Ectodermal cell (in vitro differentiated cells): ENCODE data around the gene GPAT2.
"Not testable (repeated sequence)": the region's sequence is repeated elsewhere in the genome, so short reads cannot be mapped to it uniquely, and the experiment has no call there.

Experiments
- H3K27ac ChIP-seq: 2 replicates; pipeline ENCODE4 v1.7.0; 2013; ENCODE audit warnings: mild to moderate bottlenecking, low read depth, low read length; ENCODE audit not compliant: insufficient read depth, poor library complexity, severe bottlenecking
- H3K27me3 ChIP-seq: 2 replicates; pipeline ENCODE4 v1.7.0; 2013; ENCODE audit warnings: mild to moderate bottlenecking, low read length; ENCODE audit not compliant: insufficient read depth, control insufficient read depth, poor library complexity, severe bottlenecking
- H3K36me3 ChIP-seq: one replicate; pipeline ENCODE4 v1.7.0; 2013; ENCODE audit warnings: low read length; ENCODE audit not compliant: control insufficient read depth, insufficient read depth
- H3K4me1 ChIP-seq: one replicate; pipeline ENCODE4 v1.7.0; 2013; ENCODE audit warnings: low read length; ENCODE audit not compliant: control insufficient read depth, insufficient read depth
- H3K4me3 ChIP-seq: 2 replicates; pipeline ENCODE4 v1.7.0; 2013; ENCODE audit warnings: low read depth, low read length, control low read depth; ENCODE audit not compliant: insufficient read depth
- H3K9me3 ChIP-seq: 2 replicates; pipeline ENCODE4 v1.7.0; 2013; ENCODE audit warnings: mild to moderate bottlenecking, low read length, moderate library complexity; ENCODE audit not compliant: control insufficient read depth
- WGBS, 2 experiments: methylation state at CpG; one replicate each; pipeline ENCODE4 v1.1.7; 2013; ENCODE audit warnings: missing lambda C conversion rate in 2 of 2; 5-methylcytosine and 5-hydroxymethylcytosine counted together

Gene GPAT2

DNA sequence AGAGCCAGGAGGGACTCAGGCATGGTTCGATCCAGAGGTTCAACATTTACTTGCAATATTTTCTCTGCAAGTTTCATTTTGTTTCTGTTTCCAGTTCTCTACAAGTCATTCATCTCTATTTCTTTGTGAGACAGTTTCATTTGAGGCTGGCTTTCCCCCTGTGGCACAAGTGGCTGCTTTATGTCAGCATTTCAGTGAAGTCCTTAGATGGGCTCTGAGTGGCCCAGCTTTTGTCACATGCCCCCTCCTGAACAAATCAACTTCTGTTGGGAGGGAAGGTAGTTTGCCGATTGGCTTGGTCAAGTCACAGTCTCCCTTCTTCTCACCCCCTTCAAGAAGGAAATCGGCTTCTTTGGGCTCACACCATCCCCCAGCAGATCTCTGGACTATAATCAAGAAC, 17.9 kb upstream of the GPAT2 start:
- H3K4me1 ChIP-seq, H3K4me3 ChIP-seq, H3K27me3 ChIP-seq, H3K9me3 ChIP-seq, H3K27ac ChIP-seq, H3K36me3 ChIP-seq: not testable (repeated sequence)
- WGBS, 2 experiments = 86 to 94% methylated on average over 1 of the region's 3 CpGs

DNA sequence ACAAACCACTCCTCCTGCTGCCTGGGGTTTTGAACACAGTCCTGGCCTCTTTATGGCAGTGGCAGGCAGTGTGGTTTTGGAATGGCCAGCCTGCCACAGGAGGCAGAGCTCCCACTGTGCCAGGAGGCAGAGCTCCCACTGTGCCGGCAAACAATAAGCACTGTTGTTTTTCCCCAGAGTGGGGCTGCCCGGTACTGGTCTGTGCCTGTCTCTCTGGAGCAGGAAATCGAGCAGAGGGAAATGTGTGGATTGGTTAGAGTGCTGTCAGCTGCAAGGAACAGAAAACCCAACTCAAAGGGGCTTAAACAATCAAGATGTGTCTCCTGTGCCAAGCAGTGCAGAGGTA, 15.2 kb upstream of the GPAT2 start:
- not testable (repeated sequence) for H3K4me1 ChIP-seq, H3K36me3 ChIP-seq, H3K4me3 ChIP-seq, H3K27ac ChIP-seq, H3K9me3 ChIP-seq, H3K27me3 ChIP-seq
- WGBS, 2 experiments = no CpG with 5 or more reads among the region's 3 CpGs

DNA sequence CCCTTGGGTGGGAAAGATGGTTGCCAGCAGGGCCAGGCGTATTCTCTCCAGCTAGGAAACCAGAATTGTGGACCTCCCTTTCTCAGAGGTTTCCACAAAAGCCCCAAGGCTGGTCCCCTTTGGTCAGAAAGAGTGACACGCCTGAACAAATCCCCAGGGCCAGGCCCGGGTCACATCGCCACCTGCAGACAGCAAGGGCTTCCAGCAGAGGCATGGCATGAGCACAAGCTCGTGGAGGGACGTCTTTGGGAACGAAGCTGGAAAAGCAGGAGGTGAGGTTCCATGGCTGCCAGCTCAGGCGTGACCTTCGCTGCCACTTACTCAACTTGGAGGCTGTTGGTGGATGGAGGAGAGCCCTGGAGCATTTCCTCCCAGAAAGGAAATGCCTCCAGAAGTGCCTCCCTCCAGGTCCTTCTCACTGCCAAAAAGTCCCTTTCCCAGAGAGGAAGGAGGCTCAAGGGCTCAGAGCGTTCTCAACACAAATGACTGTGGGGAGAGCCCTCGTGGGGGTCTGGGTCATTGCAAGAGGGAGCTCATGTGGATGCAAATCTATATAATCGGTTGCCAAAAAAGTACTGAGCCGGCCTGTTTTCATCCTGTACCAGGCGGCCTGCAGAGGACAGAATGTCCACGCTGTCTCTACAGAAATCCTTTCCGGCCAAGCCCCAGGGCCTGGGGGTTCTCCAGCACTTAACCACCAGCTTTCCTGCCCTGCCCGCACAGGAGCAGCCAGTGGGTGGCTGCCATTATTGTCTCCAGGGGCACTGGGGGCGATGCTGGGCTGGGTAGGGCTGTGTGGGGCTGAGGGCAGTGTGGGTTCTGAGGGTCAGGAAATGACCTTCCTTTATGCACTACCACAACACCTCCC, 14.6 kb upstream of the GPAT2 start:
- H3K27me3 ChIP-seq, H3K9me3 ChIP-seq, H3K4me1 ChIP-seq, H3K4me3 ChIP-seq, H3K27ac ChIP-seq, H3K36me3 ChIP-seq: not testable (repeated sequence)
- WGBS, 2 experiments = 38% methylated on average over 2 of the region's 18 CpGs; no CpG with 5 or more reads in 1 of the 2 experiments

DNA sequence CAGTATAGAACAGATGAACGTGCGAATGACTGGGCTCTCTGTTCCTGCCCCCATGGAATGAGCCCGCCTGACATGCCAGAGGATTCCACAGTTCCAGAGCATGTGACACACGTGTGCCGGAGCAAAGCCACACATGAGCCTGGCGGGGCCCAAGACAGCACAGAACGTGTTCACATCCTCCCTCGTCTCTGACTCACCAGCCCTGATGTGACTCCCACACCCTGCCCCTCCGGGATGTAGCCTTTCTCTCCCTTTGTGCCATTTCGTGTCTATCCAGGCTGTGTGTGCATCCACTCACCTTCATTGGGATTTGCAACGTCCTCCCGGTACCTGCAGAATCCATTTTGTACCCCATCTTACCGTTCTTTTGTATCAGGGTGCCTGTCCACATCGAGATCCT, 838 bp upstream of the GPAT2 start:
- not testable (repeated sequence) for H3K4me1 ChIP-seq, H3K27me3 ChIP-seq, H3K4me3 ChIP-seq, H3K27ac ChIP-seq, H3K9me3 ChIP-seq, H3K36me3 ChIP-seq
- WGBS, 2 experiments = no CpG with 5 or more reads among the region's 14 CpGs

DNA sequence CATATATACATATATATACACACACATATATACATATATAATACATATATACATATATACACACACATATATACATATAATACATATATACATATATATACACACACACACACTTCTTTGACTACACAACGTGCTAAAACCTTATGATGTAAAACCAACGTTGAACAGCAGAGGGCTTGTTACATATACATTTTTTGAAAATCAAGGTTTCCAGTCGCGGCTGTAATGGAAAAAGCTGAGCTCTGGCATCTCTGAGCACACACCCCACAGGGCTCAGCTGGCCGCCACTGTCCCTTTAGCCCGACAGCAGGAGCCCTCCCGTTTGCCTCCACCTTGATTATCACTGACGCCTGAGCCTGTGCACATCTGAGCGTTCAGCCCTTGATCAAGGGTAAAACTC, 719 bp downstream of the GPAT2 start:
- H3K27me3 ChIP-seq, H3K27ac ChIP-seq, H3K9me3 ChIP-seq, H3K4me1 ChIP-seq, H3K36me3 ChIP-seq, H3K4me3 ChIP-seq: not testable (repeated sequence)
- WGBS, 2 experiments = no CpG with 5 or more reads among the region's 9 CpGs

DNA sequence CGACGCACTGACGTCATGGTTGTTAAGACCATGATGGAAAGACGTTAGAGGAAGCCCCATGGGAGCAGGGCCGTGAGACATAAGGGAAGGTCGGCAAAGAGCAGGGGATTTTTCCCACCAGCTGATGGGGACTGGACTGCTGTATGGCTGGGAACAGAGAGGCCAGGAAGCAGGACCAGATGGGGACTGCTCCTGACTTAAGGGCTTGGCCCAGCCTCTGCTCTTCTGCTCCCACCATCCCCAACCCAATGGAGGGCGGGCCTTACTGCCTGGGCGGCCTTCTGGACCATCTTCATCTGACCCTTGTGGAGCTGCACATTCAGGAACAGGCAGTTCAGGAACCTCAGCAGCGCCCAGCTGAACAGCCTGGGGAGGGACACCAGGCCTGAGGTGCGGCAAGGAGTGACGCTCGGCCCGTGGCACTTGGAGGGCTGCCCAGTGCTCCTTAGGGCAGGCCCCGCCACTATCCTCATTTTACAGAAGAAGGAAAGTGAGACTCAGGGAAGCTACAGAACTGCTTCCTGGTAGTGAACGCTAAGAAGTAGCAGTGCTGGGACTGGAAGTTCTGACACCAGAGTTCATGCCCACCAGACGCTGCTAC, 6.9 kb downstream of the GPAT2 start:
- no CpG with 5 or more reads among the region's 16 CpGs for whole genome bisulfite sequencing, 2 experiments
- H3K27ac ChIP-seq, H3K27me3 ChIP-seq, H3K4me3 ChIP-seq, H3K4me1 ChIP-seq, H3K36me3 ChIP-seq, H3K9me3 ChIP-seq: not testable (repeated sequence)

DNA sequence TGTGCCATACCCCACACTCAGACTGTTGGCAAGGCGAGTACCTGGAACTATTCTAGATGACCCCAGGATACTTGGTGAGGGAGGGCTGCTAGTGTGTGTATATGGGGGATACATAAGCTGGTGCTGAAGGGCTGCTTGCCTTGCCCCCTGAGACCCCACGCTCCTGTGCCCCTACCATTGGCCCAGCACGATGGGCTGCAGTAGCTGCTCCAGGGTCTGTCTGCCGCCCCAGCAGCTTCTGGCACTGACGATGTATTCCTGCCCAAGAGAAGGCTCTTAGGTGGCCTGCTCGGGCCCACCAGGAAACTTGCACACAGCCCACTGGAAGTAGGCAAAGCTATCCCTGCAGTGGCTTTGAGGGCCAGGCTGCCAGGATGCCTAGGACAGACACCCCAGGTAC, 9.0 kb downstream of the GPAT2 start:
- 94 to 96% methylated on average over 4 to 5 of the region's 6 CpGs for WGBS, 2 experiments
- not testable (repeated sequence) for H3K27ac ChIP-seq, H3K4me3 ChIP-seq, H3K27me3 ChIP-seq, H3K4me1 ChIP-seq, H3K9me3 ChIP-seq, H3K36me3 ChIP-seq

DNA sequence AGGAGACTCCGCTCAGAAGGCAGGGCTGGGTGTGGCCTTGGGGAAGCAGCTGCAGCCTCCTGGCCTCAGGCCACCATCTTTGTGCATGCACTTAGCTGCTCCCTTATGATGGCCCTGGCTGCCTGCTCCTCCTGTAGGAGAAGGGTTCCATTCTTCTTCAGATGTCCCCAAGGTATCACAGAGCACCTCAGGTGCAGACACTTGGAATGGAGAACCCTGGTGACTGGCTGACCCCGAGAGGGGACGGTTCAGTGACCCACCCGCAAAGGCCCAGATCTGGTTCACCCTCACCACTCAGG, 9.6 kb downstream of the GPAT2 start:
- Histone ChIP-seq H3K36me3 (no peaks in the 10 kb centered on the region), H3K4me3 (no peak overlapping the region), H3K4me1 (no peaks in the 10 kb centered on the region), H3K27me3 (no peaks in the 10 kb centered on the region), H3K27ac (no peak overlapping the region), H3K9me3 (no peaks in the 10 kb centered on the region)
- WGBS, 2 experiments = 89 to 99% methylated on average over 4 of the region's 4 CpGs

DNA sequence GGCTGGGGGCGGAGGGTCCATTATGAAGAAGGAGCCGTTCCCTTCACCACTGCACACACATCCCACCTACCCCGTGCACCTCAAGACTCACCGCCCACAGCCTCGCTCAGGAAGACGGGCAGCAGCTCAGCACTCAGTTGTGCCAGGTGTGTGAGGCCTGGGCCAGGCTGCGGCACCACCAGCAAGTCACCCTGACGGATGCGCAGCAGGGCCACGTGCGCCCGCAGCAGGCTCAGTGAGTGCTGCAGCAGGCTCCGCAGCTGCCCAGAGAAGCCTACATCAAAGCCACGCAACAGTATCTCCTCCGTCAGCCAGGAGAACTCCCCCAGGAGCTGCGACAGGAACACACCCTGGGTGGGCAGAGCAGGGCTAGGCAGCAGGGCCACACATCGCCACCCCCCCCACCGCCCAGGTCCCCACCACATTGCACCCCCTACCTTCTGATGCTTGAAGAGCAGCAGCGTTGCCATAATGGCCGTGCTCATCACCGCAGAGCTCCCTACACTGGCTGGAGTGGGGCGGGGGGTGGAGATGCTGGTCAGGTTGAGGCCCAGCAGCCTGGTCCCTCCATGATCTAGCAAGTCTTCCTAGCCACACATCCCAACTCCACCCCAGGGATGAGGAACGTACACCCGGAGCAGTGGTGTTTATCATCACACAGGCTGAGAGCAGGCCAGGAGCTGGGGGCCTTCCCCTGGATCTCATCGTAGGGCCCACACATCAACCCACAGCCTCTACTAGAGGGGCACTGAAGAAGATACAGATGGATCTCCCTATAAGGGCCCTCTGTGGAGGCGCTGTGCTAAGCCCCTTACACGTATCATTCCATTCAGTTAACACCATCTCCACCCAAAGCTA, 10.2 kb downstream of the GPAT2 start:
- H3K4me1 ChIP-seq = no peaks in the 10 kb centered on the region
- H3K9me3 ChIP-seq = no peaks in the 10 kb centered on the region
- H3K4me3 ChIP-seq = no peak overlapping the region
- no peak overlapping the region for H3K27ac ChIP-seq
- no peaks in the 10 kb centered on the region for H3K27me3 ChIP-seq
- no peaks in the 10 kb centered on the region for H3K36me3 ChIP-seq
- 93 to 94% methylated on average over 27 of the region's 27 CpGs for WGBS, 2 experiments

DNA sequence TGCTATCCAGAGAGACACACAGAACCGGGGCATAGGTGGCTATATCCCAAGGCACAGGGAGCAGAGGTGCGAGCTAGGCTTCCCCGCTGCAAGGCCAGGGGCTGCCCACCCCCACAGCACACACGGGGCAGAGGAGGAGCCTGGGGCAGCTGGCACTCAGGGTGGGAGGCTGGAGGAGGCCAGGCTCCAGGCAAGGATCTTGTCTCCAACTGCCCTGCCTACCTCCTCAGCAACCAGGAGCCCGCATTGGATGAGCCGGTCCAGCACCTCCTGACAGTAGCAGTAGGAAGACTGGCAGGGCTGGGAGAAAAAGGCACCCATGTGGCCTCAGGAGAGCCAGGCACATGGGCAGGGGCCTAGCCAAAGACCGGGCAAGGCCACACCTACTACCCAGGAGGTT, 11.0 kb downstream of the GPAT2 start:
- H3K27me3 ChIP-seq, H3K27ac ChIP-seq, H3K4me1 ChIP-seq, H3K36me3 ChIP-seq, H3K4me3 ChIP-seq, H3K9me3 ChIP-seq: not testable (repeated sequence)
- 95 to 98% methylated on average over 6 to 7 of the region's 7 CpGs for WGBS, 2 experiments
